HEK293 (cell line): ENCODE data around the gene PWWP2A.

Source experiments
- ZBTB21 ChIP-seq: fragments of 450-650 bp; formaldehyde crosslinking; IDR thresholded peaks from 2 replicates; pipeline ENCODE4 v1.5.1; 2017; ENCODE audit warnings: missing biosample characterization, missing genetic modification characterization
- ZNF302 ChIP-seq: fragments of 450-650 bp; formaldehyde crosslinking; IDR thresholded peaks from 2 replicates; pipeline ENCODE4 v1.5.1; 2016; ENCODE audit warnings: missing biosample characterization, missing genetic modification characterization, low read depth
- ZNF48 ChIP-seq: fragments of 450-650 bp; formaldehyde crosslinking; IDR thresholded peaks from 2 replicates; pipeline ENCODE4 v1.5.1; 2016; ENCODE audit warnings: missing biosample characterization, missing genetic modification characterization
- TF ChIP-seq, protein P1 (sequence below): fragments of 450-650 bp; formaldehyde crosslinking; IDR thresholded peaks from 2 replicates; pipeline ENCODE4 v1.5.1; 2016; ENCODE audit warnings: missing biosample characterization, missing genetic modification characterization
- TF ChIP-seq, protein P2 (sequence below): fragments of 450-650 bp; formaldehyde crosslinking; IDR thresholded peaks from 2 replicates; pipeline ENCODE4 v1.5.1; 2016; ENCODE audit warnings: missing biosample characterization, missing genetic modification characterization
- TF ChIP-seq, protein P3 (sequence below): IDR thresholded peaks from 2 replicates; pipeline ENCODE4 v1.6.1; 2011; ENCODE audit warnings: mild to moderate bottlenecking, low read depth, low read length, borderline replicate concordance
- TF ChIP-seq, protein P4 (sequence below): fragments of 450-650 bp; formaldehyde crosslinking; IDR thresholded peaks from 2 replicates; pipeline ENCODE4 v1.5.1; 2016; ENCODE audit warnings: missing biosample characterization, missing genetic modification characterization
- TF ChIP-seq, protein P5 (sequence below): fragments of 450-650 bp; formaldehyde crosslinking; IDR thresholded peaks from 2 replicates; pipeline ENCODE4 v1.5.1; 2016; ENCODE audit warnings: missing biosample characterization, missing genetic modification characterization

DNA sequence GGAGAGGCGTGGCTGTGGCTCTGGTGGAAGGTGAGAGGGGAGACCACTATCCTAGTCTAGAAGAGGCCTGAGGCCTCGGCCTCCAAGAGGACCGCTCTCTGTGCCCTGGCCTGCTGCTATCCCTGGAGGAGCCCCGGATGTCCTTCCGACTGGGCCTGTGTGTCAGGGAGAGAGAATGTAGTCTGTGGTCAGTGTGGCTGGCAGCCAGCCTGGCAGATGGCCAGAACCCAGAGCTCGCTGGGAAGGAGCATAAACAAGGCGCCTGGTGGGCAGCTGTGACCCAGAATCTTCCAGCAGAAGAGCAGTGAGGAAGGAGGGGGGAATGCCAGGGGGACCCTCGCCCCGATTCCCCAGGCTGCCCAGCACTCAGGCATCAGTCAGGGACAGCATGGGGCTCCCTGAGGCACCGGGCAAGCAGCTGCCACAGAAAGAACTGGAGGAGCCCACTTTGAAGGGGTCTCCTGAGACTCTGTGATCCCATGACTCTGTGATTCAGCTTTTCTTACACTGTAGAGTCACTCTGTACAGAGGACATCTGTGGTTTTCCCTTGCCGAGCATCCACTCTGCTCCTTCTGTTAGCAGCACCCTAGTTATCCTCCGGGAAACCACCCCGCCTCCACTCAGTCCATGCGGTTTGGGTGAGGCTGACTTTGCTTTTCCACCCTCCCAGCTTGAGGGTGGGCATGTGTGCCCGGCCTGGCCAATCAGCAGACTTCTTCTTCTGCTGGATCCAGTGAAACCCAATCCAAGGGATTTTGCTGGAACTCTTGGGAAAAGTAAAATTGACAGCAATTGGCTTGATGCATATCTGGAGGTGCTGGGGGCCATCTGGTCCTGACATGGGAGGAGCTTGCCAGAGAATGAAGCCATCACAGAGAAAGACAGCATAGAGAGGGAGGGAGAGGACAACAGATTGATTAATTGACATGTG lies 46.2 kb upstream of the PWWP2A start:
- TF ChIP-seq, protein P1, sequence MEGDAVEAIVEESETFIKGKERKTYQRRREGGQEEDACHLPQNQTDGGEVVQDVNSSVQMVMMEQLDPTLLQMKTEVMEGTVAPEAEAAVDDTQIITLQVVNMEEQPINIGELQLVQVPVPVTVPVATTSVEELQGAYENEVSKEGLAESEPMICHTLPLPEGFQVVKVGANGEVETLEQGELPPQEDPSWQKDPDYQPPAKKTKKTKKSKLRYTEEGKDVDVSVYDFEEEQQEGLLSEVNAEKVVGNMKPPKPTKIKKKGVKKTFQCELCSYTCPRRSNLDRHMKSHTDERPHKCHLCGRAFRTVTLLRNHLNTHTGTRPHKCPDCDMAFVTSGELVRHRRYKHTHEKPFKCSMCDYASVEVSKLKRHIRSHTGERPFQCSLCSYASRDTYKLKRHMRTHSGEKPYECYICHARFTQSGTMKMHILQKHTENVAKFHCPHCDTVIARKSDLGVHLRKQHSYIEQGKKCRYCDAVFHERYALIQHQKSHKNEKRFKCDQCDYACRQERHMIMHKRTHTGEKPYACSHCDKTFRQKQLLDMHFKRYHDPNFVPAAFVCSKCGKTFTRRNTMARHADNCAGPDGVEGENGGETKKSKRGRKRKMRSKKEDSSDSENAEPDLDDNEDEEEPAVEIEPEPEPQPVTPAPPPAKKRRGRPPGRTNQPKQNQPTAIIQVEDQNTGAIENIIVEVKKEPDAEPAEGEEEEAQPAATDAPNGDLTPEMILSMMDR: no peak
- TF ChIP-seq ZNF302 (tag by site-specific recombination) (no peak), ZBTB21 (tag by site-specific recombination) (no peak), ZNF48 (tag by site-specific recombination) (no peak)
- TF ChIP-seq, protein P2, sequence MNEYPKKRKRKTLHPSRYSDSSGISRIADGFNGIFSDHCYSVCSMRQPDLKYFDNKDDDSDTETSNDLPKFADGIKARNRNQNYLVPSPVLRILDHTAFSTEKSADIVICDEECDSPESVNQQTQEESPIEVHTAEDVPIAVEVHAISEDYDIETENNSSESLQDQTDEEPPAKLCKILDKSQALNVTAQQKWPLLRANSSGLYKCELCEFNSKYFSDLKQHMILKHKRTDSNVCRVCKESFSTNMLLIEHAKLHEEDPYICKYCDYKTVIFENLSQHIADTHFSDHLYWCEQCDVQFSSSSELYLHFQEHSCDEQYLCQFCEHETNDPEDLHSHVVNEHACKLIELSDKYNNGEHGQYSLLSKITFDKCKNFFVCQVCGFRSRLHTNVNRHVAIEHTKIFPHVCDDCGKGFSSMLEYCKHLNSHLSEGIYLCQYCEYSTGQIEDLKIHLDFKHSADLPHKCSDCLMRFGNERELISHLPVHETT (tag by site-specific recombination): no peak
- TF ChIP-seq, protein P3, sequence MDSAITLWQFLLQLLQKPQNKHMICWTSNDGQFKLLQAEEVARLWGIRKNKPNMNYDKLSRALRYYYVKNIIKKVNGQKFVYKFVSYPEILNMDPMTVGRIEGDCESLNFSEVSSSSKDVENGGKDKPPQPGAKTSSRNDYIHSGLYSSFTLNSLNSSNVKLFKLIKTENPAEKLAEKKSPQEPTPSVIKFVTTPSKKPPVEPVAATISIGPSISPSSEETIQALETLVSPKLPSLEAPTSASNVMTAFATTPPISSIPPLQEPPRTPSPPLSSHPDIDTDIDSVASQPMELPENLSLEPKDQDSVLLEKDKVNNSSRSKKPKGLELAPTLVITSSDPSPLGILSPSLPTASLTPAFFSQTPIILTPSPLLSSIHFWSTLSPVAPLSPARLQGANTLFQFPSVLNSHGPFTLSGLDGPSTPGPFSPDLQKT: no peak
- TF ChIP-seq, protein P4, sequence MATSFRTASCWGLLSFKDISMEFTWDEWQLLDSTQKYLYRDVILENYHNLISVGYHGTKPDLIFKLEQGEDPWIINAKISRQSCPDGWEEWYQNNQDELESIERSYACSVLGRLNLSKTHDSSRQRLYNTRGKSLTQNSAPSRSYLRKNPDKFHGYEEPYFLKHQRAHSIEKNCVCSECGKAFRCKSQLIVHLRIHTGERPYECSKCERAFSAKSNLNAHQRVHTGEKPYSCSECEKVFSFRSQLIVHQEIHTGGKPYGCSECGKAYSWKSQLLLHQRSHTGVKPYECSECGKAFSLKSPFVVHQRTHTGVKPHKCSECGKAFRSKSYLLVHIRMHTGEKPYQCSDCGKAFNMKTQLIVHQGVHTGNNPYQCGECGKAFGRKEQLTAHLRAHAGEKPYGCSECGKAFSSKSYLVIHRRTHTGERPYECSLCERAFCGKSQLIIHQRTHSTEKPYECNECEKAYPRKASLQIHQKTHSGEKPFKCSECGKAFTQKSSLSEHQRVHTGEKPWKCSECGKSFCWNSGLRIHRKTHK (tag by site-specific recombination): no peak
- TF ChIP-seq, protein P5, sequence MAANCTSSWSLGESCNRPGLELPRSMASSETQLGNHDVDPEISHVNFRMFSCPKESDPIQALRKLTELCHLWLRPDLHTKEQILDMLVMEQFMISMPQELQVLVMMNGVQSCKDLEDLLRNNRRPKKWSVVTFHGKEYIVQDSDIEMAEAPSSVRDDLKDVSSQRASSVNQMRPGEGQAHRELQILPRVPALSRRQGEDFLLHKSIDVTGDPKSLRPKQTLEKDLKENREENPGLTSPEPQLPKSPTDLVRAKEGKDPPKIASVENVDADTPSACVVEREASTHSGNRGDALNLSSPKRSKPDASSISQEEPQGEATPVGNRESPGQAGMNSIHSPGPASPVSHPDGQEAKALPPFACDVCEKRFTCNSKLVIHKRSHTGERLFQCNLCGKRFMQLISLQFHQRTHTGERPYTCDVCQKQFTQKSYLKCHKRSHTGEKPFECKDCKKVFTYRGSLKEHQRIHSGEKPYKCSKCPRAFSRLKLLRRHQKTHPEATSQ: no peak
